Thymus (tissue), 11 donors: Measurements from ENCODE around the gene FKBP5. TPM values are rescaled to one million over a fixed set of nuclear protein-coding genes. Genes with fewer than 3 reads are reported as not detected.
A peak's percentile ranks its signal among the peaks of the same experiment; 100 is the strongest.
"Not testable (repeated sequence)": the region's sequence is repeated elsewhere in the genome, so short reads cannot be mapped to it uniquely, and the experiment has no call there.

ENCODE experiments used
- DNase-seq, 9 donors: peaks; one replicate each; pipeline ENCODE4 v3.0.0-alpha.2; 2013; ENCODE audit warnings: low spot score in 9 of 9, low read depth in 6 of 9, missing footprints in 1 of 9
- H3K27ac ChIP-seq, 2 donors: one replicate each; pipeline ENCODE4 v1.5.1; 2013; ENCODE audit warnings: control low read depth in 1 of 2, low read depth in 1 of 2, low read length in 1 of 2, mild to moderate bottlenecking in 1 of 2, moderate library complexity in 1 of 2
- H3K27me3 ChIP-seq, 2 donors: one replicate each; pipeline ENCODE4 v1.5.1; 2013; ENCODE audit warnings: low read length in 1 of 2; ENCODE audit not compliant: control insufficient read depth in 2 of 2, insufficient read depth in 1 of 2
- H3K36me3 ChIP-seq, 2 donors: one replicate each; pipeline ENCODE4 v1.5.1; 2013; ENCODE audit warnings: low read length in 1 of 2, mild to moderate bottlenecking in 1 of 2, moderate library complexity in 1 of 2; ENCODE audit not compliant: control insufficient read depth in 2 of 2, insufficient read depth in 2 of 2
- H3K4me1 ChIP-seq, 2 donors: one replicate each; pipeline ENCODE4 v1.5.1; 2013; ENCODE audit warnings: low read length in 2 of 2; ENCODE audit not compliant: control insufficient read depth in 2 of 2, insufficient read depth in 2 of 2
- H3K4me3 ChIP-seq, 2 donors: one replicate each; pipeline ENCODE4 v1.5.1; 2013; ENCODE audit warnings: low read length in 2 of 2, control low read depth in 1 of 2, mild to moderate bottlenecking in 1 of 2
- H3K9me3 ChIP-seq, 2 donors: one replicate each; pipeline ENCODE4 v1.5.1; 2013; ENCODE audit warnings: low read length in 1 of 2, mild to moderate bottlenecking in 1 of 2; ENCODE audit not compliant: control insufficient read depth in 2 of 2, insufficient read depth in 1 of 2
- WGBS: extraction: QIAGEN DNeasy Blood & Tissue Kit; methylation state at CpG from one replicate; pipeline ENCODE4 v1.1.7; 2013; 5-methylcytosine and 5-hydroxymethylcytosine counted together
- polyA plus RNA-seq: library from polyadenylated mRNA; stranded (reverse); fragments of 200-250 nt; gene quantifications from one replicate; pipeline ENCODE4 v1.2.3, GENCODE V29; 2013
- total RNA-seq: library from RNA; stranded (reverse); fragments of 120-200 nt; gene quantifications from one replicate; pipeline ENCODE4 v1.2.4, GENCODE V29; 2013
- donor health status: healthy.

The FKBP5 gene
- total and polyA plus RNA-seq, 2 donors, result 34.2 to 338 TPM

DNA sequence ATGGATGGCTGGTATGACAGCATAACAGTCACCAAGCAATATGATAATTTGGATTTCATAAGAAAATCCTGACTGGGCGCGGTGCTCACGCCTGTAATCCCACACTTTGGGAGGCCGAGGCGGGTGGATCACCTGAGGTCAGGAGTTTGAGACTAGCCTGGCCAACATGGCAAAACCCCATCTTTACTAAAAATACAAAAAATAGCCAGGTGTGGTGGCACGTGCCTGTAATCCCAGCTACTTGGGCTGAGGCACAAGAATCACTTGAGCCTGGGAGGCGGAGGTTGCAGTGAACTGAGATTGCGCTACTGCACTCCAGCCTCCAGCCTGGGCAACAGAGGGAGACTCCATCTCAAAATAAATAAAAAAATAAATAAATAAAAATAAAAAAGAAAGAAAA lies 90.1 kb downstream of the FKBP5 start:
- not testable (repeated sequence) for DNase-seq, H3K27me3 ChIP-seq, H3K4me3 ChIP-seq, H3K9me3 ChIP-seq
- Histone ChIP-seq H3K36me3 (peaks cover 30 to 33% of the 10 kb centered on the region in 2 donors), H3K27ac (peak overlapping the region in 1 of 2 donors; percentile 33), H3K4me1 (peaks cover 21 to 22% of the 10 kb centered on the region in 2 donors)
- 98% methylated on average over 8 of the region's 8 CpGs for WGBS

DNA sequence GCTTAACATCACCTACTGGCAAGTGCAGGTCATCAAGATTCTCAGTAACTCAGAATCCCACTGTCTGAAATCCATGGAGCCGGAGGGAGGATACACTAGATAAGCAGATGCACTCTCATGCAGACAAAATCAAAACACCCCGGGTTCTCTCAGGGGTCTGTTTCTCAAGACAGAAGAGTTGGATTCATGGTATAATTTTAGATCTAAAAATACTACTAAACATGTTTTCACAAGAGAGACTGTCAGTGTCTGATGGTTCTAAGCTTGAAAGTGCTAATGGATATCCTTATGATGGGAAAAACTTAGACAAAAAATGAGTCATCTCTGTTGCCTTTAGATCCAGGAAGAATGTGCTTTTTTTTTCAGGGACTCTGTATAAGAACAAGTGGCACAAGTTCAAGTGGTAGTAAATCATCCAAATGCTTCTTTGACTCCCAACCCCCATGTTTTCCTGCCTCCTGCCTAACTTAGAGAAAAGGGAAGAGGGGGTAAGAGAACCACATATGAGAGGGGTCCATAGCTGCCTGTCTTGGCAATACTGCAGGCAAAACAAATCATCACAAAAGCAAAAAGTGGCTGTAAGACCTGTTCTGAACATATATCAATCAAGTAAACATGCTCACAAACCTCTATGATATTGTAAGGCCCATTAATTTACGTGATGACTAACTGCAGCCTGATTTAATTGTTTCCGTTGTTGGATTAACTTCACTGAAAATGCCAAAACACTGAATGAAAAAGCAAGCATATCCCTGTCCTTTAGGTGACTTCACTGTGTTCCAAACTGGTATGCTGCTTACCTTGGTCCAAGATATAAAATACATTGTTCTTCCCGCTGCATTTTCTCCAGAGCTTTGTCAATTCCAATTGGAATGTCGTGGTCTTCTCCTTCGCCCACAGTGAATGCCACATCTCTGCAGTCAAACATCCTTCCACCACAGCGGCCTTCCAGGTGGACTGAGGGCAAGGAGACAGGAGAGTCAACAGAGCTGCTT lies 92.0 kb downstream of the FKBP5 start:
- Histone ChIP-seq H3K4me3 (no peak overlapping the region), H3K27me3 (no peaks in the 10 kb centered on the region), H3K36me3 (peaks cover 43 to 50% of the 10 kb centered on the region in 2 donors), H3K4me1 (peaks cover 11 to 16% of the 10 kb centered on the region in 2 donors), H3K27ac (peak overlapping the region in 1 of 2 donors; percentile 75), H3K9me3 (no peaks in the 10 kb centered on the region)
- 92% methylated on average over 8 of the region's 8 CpGs for WGBS
- DNase-seq, result no peak

DNA sequence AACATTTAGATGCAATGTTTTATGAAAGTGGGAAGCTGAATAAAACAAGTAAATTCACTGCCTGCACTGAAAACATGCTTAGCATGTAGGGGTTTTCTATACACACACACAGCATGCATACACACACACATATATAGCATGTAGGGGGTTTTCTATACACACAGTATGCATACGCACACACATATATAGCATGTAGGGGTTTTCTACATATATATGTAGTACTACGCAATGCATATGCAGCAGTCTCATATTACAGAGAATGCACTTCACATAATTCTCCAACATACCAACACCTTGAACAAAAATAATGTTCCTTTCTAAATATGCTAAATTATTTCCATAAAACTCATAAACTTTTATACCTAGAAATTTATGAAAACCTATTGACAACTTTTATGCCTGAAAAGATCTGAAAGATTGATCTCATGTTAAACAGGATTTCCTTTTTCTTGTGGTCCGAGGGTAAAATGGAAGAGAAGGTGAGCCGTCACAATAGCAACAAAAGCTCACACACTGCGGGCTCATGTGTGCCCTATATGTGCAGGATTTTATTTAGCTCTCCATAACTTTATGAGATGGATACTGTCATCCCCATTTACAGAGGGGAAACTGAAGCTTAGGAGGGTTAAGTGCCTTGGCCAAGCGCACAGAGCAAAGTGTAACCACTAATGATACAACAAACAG lies 94.1 kb downstream of the FKBP5 start:
- DNase-seq, result no peak
- H3K4me1 ChIP-seq, result peaks cover 0 to 11% of the 10 kb centered on the region in 2 donors
- H3K4me3 ChIP-seq, result no peak overlapping the region
- H3K9me3 ChIP-seq, result no peaks in the 10 kb centered on the region
- H3K27me3 ChIP-seq, result no peaks in the 10 kb centered on the region
- peaks cover 53 to 70% of the 10 kb centered on the region in 2 donors for H3K36me3 ChIP-seq
- 90% methylated on average over 6 of the region's 6 CpGs for WGBS
- no peak overlapping the region for H3K27ac ChIP-seq

DNA sequence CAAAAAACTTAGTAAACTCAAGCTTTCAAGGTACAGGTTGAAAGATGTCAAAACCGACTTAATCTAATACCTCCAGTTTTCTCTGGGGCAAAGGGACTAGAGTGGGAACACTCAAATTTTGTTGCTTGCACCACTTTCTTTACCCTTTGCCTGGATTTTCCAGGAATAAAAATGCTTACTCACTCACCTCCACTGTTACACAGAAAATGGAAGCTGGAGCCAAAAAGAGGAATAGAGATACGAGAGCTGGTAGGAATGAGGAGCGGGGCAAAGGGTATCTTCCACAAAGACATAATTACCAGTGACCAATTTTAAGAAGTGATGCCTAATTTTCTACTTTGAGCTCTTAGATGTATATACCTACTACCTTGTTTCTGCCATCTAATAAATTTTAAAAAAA lies 96.5 kb downstream of the FKBP5 start:
- Histone ChIP-seq H3K9me3 (no peaks in the 10 kb centered on the region), H3K27ac (peak overlapping the region in 1 of 2 donors; percentile 33), H3K4me1 (peaks cover 0 to 3% of the 10 kb centered on the region in 2 donors), H3K36me3 (peaks cover 66 to 83% of the 10 kb centered on the region in 2 donors), H3K27me3 (no peaks in the 10 kb centered on the region), H3K4me3 (no peak overlapping the region)
- no peak for DNase-seq
- WGBS, result 97% methylated on average over 3 of the region's 3 CpGs

DNA sequence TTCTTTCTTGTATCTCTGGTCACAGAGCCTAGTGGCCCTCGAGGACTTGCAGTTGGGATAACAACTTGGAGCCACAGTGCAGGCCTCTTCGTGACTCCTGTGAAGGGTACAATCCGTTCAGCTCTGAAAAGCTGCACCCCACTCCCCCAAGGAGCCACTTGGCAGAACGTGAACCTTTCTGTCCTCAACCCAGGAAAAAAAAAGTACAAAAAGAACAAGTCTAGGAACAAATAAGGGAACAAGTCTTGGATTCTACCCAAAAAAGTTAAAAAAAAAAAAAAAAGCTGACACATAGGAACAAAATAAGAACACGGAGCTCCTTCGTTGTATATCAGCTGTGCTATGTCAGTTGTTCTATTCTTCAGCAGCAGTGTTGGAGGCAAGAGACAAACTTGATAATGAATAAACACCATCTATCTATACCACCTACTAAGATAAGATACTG lies 98.1 kb downstream of the FKBP5 start:
- WGBS, result 93% methylated on average over 6 of the region's 6 CpGs
- H3K27me3 ChIP-seq, result no peaks in the 10 kb centered on the region
- H3K27ac ChIP-seq, result peak overlapping the region in 1 of 2 donors; percentile 84
- H3K9me3 ChIP-seq, result no peaks in the 10 kb centered on the region
- no peak for DNase-seq
- peaks cover 66 to 80% of the 10 kb centered on the region in 2 donors for H3K36me3 ChIP-seq
- H3K4me1 ChIP-seq, result peaks cover 0 to 3% of the 10 kb centered on the region in 2 donors
- H3K4me3 ChIP-seq, result no peak overlapping the region

DNA sequence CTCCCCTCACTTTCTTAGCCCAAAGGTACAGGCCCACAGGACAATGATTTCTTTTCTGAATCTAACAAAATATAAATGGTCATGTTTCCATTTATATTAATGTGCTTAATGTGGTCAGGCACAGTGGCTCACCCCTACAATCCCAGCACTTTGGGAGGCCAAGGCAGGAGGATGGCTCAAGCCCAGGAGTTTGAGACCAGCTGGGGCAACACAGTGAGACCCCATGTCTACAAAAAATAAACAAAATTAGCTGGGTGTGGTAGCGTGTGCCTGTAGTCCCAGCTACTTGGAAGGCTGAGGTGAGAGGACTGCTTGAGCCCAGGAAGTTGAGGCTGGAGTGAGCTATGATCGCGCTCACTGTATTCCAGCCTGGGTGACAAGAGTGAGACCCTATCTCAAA lies 98.8 kb downstream of the FKBP5 start:
- H3K9me3 ChIP-seq, result no peaks in the 10 kb centered on the region
- H3K4me1 ChIP-seq, result peaks cover 0 to 3% of the 10 kb centered on the region in 2 donors
- H3K27me3 ChIP-seq, result no peaks in the 10 kb centered on the region
- over 99% methylated on average over 3 of the region's 3 CpGs for WGBS
- peak overlapping the region in 1 of 2 donors; percentile 84 for H3K27ac ChIP-seq
- no peak overlapping the region for H3K4me3 ChIP-seq
- H3K36me3 ChIP-seq, result peaks cover 62 to 77% of the 10 kb centered on the region in 2 donors
- no peak for DNase-seq

DNA sequence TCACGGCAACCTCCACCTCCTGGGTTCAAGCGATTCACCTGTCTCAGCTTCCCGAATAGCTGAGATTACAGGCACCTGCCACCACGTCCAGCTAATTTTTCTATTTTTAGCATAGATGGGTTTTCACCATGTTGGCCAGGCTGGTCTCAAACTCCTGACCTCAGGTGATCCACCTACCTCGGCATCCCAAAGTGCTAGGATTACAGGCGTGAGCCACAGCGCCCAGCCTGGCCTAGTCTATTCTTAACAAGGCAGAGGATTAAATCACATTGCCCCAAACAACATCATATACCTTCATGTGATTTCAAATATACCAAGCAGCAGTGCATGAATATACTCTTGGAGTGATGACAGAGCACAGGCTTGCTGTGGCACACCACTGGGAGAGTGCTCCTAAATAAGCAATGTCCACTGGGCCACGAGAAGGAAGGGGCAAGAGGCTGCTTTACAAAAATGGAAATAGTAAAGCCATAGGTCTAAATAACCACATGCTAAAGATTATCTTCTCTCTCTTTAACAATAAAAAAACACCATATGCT lies 99.4 kb downstream of the FKBP5 start:
- H3K9me3 ChIP-seq, result no peaks in the 10 kb centered on the region
- H3K27me3 ChIP-seq, result no peaks in the 10 kb centered on the region
- H3K27ac ChIP-seq, result peak overlapping the region in 1 of 2 donors; percentile 13
- DNase-seq, result no peak
- H3K4me1 ChIP-seq, result peaks cover 0 to 5% of the 10 kb centered on the region in 2 donors
- WGBS, result 98% methylated on average over 8 of the region's 8 CpGs
- H3K36me3 ChIP-seq, result peaks cover 59 to 76% of the 10 kb centered on the region in 2 donors
- H3K4me3 ChIP-seq, result no peak overlapping the region

DNA sequence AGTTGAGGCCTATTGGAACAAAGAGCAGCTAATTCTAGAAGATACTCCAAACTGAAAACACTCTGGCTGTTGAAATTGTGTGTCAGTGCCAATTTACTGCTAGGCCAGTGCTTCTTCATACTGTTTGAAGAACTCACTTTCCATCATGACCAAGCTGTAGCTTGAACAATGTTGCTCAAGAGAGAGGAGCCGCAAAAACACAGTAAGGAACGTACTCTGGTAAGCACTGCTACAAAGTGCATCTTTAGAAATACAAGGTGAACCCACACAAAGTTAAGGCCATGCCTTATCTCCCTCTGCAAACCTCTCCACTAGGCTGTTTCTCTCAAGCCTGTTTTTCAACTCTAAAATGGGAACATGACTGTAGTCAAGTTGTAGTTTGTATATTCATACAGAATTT lies 101.5 kb downstream of the FKBP5 start:
- peak overlapping the region in 1 of 2 donors; percentile 83 for H3K27ac ChIP-seq
- no peak overlapping the region for H3K4me3 ChIP-seq
- no peak for DNase-seq
- peaks cover 58 to 73% of the 10 kb centered on the region in 2 donors for H3K36me3 ChIP-seq
- 91% methylated on average over 2 of the region's 2 CpGs for WGBS
- H3K4me1 ChIP-seq, result peaks cover 3 to 9% of the 10 kb centered on the region in 2 donors
- no peaks in the 10 kb centered on the region for H3K27me3 ChIP-seq
- H3K9me3 ChIP-seq, result no peaks in the 10 kb centered on the region
